T1000 (cell line): ENCODE results near the gene POLA1.

Experiments
- DNase-seq: peaks from one replicate; lab custom pipeline; 2025; ENCODE audit warnings: mixed read lengths; lab: John Stamatoyannopoulos, UW

The POLA1 gene

GRCh38 chrX:25010784-25011588 lies 317.3 kb downstream of the POLA1 start:
- DNase-seq = no peak

GRCh38 chrX:25011589-25012432 lies 318.1 kb downstream of the POLA1 start:
- DNase-seq = no peak

DNA sequence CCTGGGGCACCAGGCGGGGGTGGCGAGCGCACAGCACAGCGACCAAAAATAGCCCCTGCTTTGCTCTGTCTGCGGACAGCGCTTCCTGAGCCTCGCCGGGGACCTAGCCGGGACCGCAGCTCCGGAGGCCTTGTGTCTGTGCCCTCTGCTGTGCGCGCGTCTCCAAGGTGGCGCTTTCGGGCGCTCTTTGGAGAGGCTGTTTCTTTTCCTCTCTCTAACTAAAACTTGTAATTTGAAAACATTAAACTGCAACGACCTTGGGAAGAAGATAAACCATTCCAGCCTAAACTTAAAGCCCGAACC lies 318.7 kb downstream of the POLA1 start:
- DNase-seq = no peak

- no peak for DNase-seq
Measured at GRCh38 chrX:25012793-25013631, 319.3 kb downstream of the POLA1 start.

DNA sequence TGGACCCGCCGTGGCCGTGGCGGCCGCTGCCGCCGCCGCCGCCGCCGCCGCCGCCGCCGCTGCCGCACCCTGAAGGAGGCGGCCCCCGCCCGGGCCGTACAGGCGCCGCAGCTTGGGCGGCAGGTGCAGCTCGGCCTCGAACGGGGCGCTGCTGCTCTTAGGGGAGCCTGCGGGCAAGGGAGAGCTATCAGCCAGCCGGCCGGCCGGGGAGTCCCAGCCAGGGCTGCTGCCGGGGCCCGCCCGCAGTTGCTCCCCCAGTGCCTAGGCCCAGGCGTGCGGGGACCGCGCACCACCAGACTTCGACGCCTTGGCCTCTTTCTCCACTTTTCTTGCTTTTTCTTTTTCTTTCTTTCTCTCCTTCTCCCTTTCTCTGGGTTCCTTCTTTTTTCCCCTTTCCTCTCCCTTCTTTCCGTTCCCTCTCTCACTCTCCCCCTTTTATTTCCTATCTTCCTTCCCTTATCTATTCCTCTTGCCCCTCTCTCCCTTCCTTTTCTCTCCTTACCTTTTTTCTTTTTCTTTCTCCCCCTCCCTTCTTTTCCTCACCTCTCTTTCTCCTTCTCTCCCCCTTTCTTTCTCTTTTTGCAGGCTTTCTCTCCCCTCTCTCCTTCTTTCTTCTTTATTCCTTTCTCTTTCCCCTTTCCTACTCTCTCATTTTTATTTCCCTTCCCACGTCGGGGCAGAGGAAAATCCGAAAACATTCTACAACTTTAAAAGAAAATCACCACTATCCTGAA lies 320.1 kb downstream of the POLA1 start:
- no peak for DNase-seq

DNA sequence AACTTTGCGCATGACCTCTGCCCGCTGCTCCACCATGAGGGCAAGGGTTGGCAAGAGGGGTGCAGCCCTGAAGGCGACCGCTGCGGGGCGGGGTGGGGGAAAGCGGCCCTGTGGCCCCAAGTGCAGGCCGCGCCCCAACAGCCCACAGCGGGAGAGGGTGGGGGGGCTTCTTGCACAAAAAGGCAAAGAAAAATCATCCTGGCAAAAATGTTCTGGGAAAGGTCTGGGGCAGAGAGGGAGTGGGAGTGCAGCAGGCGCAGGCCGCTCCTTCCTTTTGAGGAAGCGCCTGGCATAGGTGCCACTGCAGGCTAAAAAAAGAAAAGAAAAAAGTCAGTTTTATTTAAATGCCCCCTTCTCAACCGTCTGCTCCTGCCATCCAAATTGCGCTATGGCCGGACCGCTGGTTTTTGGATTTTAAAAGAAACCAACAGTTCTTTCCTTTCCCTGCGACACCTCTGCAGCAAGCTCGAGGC lies 320.7 kb downstream of the POLA1 start:
- no peak for DNase-seq

DNA sequence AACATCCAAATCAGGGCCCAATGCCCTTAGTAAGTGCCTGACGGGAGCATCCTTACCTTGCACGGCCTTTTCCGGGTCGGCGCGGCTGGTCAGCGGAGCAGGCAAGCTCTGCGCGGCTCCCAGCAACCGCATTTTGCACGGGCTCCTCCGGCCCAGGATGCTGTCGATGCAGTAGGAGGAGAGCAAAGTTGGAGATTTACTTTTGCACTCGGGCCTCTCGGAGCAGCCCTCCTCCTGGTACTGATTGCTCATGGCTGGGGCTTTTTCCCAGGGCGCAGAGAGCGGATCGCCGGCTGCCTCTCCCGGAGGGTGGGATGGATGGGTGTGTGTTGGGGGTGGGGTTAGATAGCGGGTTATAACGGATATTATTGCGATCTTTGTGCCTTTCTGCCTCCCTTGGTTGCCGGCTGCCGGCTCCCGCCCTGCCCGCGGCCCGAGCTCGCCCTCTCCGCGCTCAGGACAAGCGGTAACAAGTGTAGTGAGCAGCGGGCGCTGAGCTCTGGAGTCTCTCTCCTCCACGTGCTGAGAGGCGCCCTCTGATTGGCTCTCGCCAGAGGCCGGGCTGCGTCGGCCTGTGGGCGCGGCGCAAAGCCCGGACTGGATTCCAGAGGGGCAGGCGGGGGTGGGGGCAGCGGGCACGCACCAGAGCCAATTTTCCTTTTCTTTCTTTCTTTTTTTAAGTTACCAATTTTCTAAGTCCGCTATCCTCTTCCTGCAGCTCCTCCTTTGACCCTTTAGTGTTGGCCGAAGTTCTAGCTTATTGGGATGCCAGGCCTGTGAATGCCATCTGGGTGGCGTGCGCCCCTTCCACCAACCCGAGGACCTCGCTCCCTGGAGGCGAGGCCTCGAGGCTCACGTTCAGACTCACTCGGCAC lies 322.0 kb downstream of the POLA1 start, which contains the start of gene ARX:
Gene ARX (minus strand): TSS at position 480 of the 875 bp plus-strand sequence. CDS start 228 bp downstream, at position 252.
- no peak for DNase-seq

- DNase-seq = no peak
Measured at GRCh38 chrX:25016361-25016671, 322.6 kb downstream of the POLA1 start.

DNA sequence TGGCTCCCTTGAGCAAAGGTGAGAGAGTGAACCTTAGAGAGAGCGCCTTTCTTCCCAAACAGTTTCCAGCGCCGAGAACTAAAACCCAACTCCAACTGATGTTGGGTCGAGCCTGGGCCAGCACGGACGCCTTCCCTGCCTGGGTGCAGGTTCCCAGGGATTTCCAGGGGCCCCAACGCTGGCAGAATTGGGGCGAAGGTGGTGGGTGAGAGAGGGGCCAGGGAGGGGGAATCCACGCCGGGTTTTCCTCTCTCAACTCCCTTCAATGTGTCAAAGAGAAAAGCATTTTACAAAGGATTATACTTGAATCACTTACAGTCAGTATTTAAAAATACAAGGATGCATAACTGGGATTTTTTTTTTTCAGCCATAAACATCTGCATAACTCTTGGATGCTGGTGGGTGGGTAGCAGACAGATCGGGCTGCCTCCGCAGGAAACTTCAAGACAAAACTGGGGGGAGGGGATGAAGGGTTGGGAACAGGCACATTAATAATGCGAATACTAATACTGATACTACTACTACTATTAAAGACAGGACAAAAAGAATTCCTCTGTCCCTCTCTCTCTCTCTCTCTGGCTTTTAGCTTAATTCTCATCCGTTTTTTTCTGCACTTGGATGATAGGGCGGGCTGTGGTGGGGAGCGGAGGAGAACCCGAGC lies 323.4 kb downstream of the POLA1 start:
- no peak for DNase-seq

- DNase-seq = no peak
Measured at GRCh38 chrX:25017667-25018247, 324.0 kb downstream of the POLA1 start.

- DNase-seq = no peak
Measured at GRCh38 chrX:25018682-25019081, 325.0 kb downstream of the POLA1 start.

DNA sequence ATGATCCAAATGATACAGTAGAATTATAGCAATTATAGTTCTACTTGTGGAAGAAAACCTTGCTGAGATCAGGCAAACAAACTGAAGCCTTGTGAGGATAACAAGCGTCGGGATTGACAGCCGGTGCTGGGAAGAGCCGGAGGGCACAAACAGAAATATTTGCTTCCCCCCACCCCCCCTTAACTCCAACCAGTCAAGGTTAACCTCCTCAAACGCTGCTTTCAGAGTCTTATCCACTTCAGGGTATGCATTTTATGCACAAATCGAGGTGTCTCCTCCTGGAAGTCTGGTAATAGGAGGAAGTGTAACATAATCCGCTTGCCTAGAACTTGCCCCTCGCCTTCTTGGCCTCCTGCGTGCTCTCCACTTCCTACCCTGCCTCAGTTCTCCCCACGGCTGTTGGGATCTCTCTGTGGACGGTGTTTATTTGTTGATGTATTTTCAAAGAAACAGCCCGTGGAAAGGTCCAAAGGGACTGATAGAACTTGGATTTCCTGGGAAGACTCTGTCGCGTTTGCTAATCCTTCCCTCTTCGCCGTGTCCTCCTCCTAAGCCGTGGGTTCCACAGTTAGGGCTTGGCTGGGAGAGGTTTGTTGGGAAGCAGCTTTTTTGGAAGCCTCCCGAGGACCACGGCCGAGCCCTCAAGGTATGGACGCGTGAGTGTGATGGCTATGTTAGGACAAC lies 326.1 kb downstream of the POLA1 start:
- no peak for DNase-seq

DNA sequence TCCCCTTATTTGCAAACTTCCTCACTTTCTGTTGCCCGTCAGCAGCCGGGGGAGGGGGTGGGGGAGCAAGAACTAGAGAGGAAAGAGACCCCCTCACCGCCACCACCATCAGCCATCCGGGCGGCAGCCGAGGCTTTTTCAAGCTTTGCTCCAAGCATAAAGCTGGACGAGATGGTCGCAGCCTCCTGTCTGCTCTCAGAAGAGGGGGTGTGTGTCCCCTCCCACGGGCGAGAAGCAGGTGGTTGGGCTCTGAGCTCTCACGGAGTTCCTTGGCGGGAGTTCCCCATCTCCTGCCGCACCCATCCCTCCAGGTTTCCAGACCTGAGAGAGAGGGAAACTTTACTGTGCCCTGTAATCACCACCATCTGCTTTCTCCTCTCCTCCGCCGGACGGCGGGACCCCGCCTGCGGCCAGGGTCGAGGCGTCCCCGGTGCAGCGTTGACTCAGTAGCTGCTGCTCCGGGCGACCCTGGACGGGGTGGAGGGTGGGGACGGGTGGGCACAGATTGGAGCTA lies 326.7 kb downstream of the POLA1 start:
- no peak for DNase-seq

- DNase-seq = no peak
Measured at GRCh38 chrX:25020905-25021449, 327.3 kb downstream of the POLA1 start.

GRCh38 chrX:25022499-25023325 lies 329.0 kb downstream of the POLA1 start:
- DNase-seq = no peak

DNA sequence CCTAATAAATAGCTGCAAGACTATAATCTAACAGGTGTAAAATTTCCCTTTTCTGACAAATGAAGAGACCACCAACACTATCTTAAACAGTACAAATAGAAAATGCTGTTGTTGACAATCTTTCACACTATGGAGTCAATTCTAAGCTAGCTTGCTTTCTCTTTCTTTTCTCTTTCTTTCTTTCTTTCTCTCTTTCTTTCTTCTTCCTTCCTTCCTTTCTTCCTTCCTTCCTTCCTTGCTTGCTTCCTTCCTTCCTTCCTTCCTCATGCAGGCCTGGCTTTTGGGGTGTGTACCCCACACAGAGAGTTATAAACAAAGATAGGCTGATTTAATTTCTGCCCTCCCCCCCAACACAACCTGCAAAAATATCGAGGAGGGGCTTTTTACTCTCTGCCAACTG lies 330.2 kb downstream of the POLA1 start:
- DNase-seq = no peak

- DNase-seq = no peak
Measured at GRCh38 chrX:25025615-25026014, 331.9 kb downstream of the POLA1 start.

DNA sequence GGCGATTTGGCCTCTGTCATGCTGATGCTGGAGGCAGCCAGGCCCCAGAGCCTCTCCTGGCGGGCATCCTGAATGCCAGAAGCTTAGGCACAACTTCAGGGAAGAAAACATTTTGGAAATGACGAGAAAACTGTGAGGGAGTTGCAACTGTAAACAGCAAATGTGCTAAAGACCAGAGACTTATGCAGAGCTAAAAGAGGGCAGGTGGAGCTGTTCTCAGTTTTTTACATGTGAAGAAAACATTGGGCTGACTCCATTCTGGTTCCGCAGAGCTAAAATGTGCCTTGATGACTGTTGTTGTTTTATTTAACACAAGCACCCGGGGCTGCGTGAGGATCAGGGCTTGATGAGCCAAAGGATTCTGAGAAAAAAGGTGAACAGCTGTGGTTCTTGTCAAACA lies 332.9 kb downstream of the POLA1 start:
- DNase-seq = no peak
